ENCODE results near the gene KCNAB2.

DNA sequence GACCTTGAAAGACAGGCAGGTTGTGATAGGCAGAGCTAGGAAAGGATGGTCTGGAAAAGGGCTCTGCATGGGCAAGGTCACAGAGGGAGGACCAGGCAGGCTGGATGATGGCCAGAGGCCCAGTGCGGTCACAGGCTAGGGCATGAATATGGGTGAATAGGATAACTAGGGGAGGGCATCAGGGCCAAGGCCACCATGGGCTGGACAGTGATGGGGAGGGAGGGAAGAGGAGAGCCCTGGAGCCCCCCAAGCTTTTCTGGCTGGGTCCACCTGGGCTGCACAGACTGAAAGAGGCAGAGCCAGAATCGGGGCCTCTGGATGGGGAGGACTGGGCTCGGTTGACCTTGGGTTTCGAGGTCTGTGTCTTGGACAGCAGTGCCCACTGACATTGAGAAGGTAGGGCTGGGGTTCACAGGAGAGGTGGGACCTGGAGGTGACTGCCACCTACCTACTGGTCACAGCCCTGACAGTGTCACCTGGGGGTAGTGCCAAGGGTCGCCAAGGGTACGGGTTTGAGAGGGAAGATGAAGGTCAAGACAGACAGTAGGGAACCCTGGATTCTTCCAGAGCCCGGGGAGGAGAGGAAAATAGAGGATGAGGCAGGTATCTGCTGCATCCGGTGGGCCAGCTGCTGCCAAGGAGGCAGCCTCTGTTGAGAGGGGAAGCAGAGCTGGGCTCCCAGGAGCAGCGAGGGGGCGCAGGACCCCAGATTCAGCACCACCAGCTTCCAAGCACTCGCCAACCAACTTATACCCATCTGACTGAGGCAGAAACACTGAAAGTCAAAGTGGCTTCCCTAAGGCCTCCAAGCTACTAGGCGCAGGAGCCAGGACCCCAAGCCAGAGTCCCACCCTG lies 47.4 kb upstream of the KCNAB2 start:
- no peak for TF ChIP-seq POLR2A (IDR thresholded peaks at IDR 0.05)
- TF ChIP-seq, protein P1, sequence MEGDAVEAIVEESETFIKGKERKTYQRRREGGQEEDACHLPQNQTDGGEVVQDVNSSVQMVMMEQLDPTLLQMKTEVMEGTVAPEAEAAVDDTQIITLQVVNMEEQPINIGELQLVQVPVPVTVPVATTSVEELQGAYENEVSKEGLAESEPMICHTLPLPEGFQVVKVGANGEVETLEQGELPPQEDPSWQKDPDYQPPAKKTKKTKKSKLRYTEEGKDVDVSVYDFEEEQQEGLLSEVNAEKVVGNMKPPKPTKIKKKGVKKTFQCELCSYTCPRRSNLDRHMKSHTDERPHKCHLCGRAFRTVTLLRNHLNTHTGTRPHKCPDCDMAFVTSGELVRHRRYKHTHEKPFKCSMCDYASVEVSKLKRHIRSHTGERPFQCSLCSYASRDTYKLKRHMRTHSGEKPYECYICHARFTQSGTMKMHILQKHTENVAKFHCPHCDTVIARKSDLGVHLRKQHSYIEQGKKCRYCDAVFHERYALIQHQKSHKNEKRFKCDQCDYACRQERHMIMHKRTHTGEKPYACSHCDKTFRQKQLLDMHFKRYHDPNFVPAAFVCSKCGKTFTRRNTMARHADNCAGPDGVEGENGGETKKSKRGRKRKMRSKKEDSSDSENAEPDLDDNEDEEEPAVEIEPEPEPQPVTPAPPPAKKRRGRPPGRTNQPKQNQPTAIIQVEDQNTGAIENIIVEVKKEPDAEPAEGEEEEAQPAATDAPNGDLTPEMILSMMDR (IDR thresholded peaks at IDR 0.05) = no peak

Measured in right lobe of liver (tissue), 4 donors.